ENCODE measurements around the gene DOK4.
"Not testable (repeated sequence)": the region's sequence is repeated elsewhere in the genome, so short reads cannot be mapped to it uniquely, and the experiment has no call there.

DOK4 gene

DNA sequence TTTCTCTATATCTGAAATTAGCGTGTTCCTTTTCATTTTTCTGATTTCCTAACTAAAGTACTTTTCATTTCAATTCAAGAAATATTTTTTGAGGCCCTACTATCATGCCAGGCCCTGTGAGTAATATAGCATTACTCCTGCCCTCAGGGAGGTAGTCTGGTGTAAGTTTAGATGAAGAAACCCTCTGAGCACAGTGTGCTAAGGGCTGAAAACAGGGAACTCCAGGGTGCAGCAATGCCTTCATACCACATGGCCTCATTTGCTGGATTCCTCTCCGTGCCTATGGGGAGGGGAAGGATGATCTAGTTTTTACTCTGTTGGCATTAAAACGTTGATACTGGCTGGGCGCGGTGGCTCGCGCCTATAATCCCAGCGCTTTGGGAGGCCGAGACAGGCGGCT, 34.3 kb downstream of the DOK4 start:
- DNase-seq (ENCODE audit: low read depth in 1 of 2, low spot score in 1 of 2), result no peak

DNA sequence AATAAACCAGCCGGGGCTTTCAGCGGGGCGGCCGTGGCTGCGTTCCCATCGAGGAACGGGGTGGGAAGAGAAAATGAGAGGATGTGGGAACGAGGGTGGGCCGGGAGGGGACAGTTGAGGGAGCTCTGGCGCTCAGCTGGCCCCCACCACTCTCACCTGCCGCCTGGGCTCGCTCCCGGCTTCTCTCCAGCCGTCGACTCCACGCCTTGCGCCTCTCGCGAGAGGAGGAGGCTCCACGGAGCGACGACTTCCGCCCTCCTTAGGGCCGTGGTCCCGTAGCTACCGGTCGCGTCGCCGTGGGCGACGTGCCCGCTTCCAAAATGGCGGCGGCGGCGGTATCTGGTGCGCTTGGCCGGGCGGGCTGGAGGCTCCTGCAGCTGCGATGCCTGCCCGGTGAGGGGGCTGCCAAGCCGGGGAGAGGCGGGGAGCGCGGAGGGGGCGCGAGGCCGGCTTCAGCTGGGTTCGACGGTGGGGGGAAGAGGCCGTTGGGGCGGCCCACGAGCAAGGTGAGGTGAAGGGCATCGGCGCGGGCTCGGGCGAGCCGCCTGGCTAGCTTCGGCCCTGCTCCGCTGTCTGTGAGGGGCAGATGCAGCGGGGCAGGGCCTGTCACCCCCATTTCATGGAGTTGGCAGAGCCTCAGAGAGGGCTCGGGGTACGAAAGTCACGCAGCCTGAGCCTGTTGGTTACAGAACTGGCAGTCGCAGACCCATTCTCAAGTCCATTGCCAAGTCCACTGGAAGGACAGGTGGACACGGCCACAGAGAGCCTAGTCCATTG, 38.9 kb downstream of the DOK4 start, which contains the start of the genes CIAPIN1 and COQ9:
Gene CIAPIN1 (minus strand): TSS at position 200 of the 777 bp plus-strand sequence. CDS start 6,457 bp downstream, outside the sequence.
Gene COQ9 (plus strand): TSS at position 294 of the 777 bp plus-strand sequence. CDS start 27 bp downstream, at position 321.
- DNase-seq (ENCODE audit: low read depth in 1 of 2, low spot score in 1 of 2), result peak; percentile 76 to 88

DNA sequence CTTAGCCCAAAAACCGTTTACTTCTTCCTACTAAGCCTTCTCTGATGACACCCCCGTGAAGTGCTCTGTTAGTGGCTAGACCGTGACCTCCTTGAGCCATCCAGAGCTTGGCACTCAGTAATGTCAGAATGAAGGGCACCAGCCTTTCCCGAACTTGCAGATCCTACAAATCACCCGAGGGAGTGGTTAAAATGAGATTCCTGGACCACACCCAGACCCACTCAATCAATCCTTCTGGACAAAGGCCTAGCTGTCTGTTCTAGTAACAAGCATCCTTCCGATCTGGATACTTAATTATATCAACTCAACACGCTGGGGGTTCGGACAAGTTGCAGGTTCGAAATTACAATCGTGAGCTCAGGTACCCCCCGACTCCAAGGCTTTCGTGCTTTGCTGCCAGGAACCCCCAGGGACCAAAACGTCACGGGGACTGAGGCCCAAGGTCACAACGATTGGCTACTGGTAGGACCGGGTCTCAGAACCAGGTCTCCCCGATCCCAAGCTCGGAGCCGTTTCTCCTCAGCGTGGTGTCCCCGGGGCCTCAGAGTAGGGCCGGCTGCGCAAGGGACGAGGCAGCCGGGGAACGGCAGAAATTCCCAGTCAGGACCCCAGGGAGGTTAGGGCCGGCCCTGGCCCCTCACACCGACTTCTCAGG, 39.6 kb downstream of the DOK4 start:
- peak in 1 of 2 donors; percentile 4 for DNase-seq (ENCODE audit: low read depth in 1 of 2, low spot score in 1 of 2)

DNA sequence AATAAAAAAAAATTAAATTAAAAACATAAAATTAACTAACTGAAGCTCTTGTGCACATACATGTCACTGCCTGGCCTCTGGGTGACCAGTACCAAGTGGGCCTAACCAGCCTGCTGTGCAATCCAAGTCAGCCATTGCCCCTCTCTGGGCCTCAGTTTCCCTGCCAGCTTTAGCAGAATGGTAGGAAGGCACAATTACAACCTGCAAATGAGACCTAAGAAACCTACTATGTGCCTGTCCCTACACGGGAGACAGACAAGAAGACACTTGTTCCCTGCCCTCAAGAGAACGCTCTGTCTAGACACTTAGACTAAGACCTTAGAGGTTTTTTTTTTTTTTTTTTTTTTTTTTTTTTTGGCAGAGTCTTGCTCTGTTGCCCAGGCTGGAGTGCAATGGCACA, 40.8 kb downstream of the DOK4 start:
- no peak for DNase-seq (ENCODE audit: low read depth in 1 of 2, low spot score in 1 of 2)

DNA sequence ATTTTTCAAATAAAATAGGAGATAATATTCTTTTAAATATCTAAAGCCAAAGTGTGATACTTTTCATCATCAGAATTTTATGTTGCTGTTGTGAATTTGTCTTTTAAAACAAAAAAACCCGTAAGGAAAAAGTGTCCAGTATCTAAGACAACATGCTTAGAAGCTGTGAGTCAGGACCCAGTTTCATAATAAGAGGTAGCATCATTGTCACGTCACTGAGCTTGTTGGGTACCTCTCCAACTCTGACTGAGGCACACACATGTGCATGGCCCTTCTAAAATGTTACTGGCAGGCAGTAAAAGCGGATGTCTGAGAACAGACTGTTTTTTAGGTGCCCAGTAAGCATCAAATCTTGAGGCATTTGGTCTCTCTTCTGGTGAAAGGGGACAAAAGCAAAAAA, 41.6 kb downstream of the DOK4 start:
- DNase-seq (ENCODE audit: low read depth in 1 of 2, low spot score in 1 of 2), result no peak

DNA sequence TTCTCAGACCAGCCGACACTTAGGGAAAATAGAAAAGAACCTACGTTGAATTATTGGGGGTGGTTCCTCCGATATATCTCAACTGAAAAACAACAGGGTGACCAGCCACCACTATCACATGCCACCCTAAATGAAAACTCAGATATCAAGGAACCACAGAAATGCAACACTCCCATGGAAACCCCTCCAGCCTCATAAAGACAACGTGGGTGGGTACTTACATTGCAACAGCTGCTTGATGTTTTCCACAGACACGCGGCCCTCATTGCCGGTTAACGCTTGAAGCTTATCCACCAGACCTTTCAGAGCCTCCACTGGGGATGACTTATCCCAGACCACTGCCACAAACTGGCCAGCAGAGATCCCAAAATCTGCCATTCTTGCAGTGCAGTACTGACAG, 45.7 kb downstream of the DOK4 start:
- not testable (repeated sequence) for DNase-seq (ENCODE audit: low read depth in 1 of 2, low spot score in 1 of 2)

DNA sequence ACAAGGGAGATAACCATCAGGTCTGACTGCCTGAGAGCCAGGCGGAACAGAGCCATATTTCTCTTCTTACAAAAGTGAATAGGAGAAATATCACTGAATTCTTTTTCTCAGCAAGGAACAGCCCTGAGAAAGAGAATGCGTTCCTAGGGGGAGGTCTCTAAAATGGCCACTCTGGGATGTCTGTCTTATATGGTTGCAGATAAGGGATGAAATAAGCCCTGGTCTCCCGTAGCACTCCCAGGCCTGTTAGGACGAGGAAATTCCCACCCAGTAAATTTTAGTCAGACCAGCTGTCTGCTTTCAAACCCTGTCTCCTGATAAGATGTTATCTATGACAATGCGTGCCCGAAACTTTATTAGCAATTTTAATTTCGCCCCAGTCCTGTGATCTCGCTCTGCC, 46.3 kb downstream of the DOK4 start:
- not testable (repeated sequence) for DNase-seq (ENCODE audit: low read depth in 1 of 2, low spot score in 1 of 2)

DNA sequence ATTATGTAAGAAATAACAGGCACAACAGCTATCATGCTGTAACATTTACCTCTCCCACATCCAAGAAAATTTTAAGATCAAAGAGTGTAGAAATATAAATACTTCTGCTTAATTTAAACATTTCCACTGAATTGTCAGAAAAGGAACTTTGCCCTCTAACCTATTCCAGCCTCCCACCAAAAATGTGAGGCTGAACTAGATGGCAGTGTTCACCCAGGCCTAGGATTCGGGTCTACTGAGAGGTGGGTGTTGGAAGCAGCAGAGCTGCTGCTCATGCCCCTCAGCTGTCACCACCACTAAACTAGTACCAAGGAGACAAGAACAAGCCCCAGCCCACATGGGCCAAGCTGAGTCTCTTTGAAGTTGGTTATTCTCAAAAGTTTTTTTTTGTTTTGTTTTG, 50.5 kb downstream of the DOK4 start:
- DNase-seq (ENCODE audit: low read depth in 1 of 2, low spot score in 1 of 2), result no peak

DNA sequence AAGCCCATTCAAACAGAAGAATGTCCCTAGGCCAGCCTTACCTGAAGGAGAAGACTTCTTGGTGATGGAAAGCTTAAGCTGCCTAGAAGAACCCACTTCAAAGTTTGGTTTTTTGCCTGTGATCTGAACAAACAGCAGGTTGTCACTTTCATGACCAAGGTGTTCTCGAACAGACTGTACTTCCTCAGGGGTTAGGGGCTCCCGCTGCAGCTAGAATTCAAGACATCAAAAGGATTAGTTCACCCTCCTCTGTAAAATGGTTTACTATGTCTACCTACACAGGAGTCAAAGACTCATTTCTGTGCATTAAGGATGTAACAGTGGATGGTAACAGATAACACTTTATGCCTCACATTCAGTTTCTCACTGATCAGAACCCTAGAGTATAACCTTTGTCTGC, 52.3 kb downstream of the DOK4 start:
- DNase-seq (ENCODE audit: low read depth in 1 of 2, low spot score in 1 of 2), result no peak

DNA sequence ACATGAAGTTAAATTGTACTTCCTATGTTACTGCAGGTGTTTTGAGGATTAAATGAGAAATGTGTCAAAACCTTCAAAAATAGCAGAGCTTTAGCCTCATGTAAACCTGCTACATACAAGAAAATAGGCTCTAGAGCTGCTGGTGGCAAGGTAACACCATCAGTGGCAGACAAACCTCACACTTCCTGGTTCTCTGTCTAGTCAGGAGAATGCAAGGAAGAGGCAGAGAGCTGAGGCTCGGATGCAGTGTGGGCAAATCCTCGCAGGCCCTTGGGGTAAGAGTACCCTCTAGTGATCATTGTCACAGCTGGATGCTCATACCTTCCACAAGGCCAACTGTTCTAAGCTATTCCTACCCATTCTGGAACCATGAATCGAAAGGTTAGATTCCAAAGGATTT, 53.3 kb downstream of the DOK4 start:
- no peak for DNase-seq (ENCODE audit: low read depth in 1 of 2, low spot score in 1 of 2)

DNA sequence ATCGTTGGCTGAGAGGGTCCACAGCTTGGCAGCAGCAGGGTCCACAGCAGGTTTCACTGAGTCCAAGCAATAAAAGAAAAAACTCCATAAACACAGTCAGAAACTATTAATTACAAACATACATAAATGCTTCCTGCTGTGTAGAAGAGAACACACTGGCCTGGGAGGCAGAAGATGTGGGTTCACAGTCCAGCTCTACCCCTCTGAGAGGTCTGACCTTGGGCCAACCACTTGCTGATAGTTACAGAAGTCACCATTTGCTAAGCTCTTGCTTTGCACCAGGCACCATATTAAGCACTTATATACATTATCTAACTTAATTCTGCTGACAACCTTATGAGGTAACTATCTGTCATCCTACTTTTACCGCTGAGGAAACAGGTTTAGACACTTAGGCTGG, 53.8 kb downstream of the DOK4 start:
- DNase-seq (ENCODE audit: low read depth in 1 of 2, low spot score in 1 of 2), result no peak

DNA sequence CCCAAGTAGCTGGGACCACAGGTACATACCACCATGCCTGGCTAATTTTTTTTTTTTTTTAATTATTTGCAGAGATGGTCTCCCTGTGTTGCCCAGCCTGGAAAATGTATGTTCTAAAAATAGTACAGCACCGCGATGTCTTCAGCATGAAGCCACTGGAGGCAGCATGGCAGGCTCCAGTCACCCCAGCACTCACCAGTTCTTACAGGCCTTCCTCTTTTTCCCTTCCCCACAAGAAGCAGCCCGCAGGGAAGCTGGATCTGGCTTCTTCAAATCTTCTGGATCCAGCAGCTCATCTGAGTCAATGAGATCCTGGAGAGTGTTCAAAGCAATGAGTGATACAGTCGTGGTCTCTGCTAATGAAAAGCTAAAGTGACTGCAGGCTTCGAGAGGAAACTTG, 55.3 kb downstream of the DOK4 start:
- no peak for DNase-seq (ENCODE audit: low read depth in 1 of 2, low spot score in 1 of 2)

DNA sequence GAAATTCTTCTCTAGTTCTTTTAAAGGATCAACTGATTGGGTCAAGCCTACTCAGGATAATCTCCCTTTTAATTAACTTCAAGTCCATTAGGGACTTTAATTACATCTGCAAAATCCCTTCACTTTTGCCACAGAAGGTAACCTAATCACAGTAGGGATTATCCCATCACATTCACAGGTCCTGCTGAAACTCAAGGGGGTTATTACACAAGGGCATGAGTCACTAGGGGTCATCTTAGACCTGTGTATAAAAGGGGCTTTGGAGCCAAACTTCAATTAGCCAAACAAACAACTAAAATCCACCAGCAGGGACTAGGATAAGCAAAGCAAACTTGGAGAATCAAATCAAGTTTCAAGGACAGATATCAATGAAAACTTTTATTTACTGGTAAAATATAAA, 58.5 kb downstream of the DOK4 start:
- DNase-seq (ENCODE audit: low read depth in 1 of 2, low spot score in 1 of 2), result no peak

DNA sequence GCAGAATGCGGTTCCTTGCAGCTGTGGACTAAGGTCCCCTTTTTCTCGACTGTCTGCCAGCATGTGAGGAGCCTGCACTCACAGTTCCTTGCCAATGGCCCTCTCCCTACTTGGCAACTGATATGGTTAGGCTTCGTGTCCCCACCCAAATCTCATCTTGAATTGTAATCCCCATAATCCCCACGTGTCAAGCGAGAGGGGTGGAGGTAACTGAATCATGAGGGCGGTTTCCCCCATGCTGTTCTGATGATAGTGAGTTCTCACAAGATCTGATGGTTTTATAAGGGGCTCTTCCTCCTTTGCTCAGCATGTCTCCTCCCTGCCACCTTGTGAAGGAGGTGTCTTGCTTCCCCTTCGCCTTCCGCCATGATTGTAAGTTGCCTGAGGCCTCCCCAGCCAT, 59.0 kb downstream of the DOK4 start:
- no peak for DNase-seq (ENCODE audit: low read depth in 1 of 2, low spot score in 1 of 2)

DNA sequence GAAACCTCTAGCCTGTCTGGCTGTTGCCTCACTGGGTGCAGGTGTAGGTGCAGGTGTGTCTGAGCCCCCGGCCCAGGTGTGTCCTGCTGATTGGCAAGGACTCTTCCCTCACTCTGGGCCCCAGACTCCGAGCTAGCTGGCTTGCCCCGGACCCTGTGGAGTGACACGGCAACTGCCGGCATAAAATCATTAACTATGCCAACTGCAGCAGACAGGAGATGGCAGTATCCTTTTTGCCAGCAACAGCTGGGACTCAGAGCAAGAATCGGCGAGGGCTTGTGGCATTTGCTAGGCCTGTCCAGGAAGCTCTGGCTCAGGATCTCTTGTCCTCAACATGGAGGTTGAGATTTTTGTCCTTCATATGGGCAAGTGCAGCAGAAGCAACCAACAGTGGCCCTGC, 59.9 kb downstream of the DOK4 start:
- no peak for DNase-seq (ENCODE audit: low read depth in 1 of 2, low spot score in 1 of 2)

DNA sequence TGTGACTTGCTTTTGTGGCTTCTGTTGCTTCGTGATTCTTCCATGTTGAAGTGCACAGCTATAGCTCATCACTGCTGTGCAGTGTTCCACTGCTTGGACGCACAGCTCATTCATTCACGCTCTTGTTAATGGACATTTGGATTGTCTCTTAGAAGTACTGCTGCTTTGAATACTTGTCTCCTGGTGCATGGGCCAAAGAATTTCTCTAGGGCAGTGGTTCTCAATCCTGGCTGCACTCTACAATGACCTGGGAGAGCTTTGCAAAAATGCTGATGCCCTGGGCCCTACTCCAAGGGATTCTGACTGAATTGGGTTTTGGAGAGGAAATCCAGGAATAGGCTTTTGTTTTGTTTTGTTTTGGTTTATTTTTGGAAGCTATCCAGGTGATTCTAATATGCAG, 61.7 kb downstream of the DOK4 start:
- no peak for DNase-seq (ENCODE audit: low read depth in 1 of 2, low spot score in 1 of 2)

DNA sequence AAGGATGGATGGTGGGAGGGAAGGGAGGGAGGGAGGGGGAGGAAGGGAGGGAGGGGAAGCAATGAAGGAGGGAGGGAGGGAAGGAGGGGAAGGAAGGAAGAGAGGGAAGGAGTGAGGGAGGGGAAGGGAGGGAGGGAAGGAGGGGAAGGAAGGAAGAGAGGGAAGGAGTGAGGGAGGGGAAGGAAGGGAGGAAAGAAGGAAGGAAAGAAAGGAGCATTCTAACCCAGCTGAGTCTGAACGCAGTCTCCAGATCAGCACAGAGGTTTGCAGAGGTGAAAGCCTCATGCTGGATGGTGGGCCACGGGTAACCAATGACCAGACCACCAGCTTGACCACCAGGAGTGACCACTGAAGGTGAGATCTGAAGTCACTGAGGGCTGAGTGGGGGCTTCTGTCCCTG, 63.1 kb downstream of the DOK4 start:
- no peak for DNase-seq (ENCODE audit: low read depth in 1 of 2, low spot score in 1 of 2)

DNA sequence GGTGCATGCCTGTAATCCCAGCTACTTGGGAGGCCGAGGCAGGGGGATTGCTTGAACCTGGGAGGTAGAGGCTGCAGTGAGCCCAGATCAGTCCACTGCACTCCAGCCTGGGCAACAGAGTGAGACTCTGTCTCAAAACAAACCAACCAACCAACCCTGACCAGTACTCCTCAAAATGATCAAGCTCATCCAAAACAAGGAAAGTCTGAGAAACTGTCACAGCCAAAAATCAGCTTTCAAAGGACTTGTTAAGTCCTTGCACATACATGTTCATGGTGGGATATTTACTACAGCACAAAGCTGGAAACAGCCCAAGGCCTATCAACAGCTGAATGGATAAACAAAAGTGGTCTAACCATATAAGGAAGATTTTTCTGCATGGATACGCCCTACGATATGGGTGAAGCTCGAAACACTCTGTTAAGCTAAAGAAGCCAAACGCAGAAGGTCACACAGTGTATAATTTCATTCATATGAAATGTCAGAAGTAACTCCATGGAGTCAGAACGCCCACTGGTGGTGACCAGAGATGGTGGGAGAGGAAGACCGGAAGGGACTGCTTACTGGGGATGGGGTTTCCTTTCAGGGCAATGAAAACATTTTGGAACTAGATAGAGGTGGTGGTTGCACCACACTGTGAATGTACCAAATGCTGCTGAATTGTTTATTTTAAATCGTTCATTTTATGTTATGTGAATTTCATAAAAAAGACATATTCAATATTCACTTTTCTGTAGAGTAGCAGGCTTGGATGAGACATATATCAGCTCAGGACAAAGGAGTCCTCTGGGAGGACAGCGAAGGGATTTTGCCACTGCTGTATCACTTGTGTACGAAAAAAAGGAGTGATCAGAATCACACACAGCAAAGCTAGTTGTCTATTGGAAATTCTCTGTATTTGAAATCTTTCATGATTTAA, 64.0 kb downstream of the DOK4 start:
- DNase-seq (ENCODE audit: low read depth in 1 of 2, low spot score in 1 of 2), result no peak
